GM13977 (cell line): ENCODE results near the gene CHMP6.
A peak's percentile ranks its signal among the peaks of the same experiment; 100 is the strongest.

Source experiments
- DNase-seq: peaks from one replicate; pipeline ENCODE4 v3.0.0; 2012; ENCODE audit warnings: low spot score
- CTCF ChIP-seq: IDR thresholded peaks from 2 replicates; pipeline ENCODE4 v1.5.1; 2012; ENCODE audit warnings: mild to moderate bottlenecking, control low read depth; ENCODE audit not compliant: insufficient read depth; ENCODE audit errors: extremely low read depth, missing control alignments
- in situ Hi-C: fragments of 300-500 bp; cut with MboI; formaldehyde crosslinking; loops from one replicate; pipeline ENCODE4 v1.12.0; 2022; ENCODE audit warnings: low sequenced_read_pairs, low pct_unique_long_range_greater_than_20kb, mixed read lengths, inconsistent platforms; ENCODE audit not compliant: unreplicated experiment

Gene CHMP6

GRCh38 chr17:80991645-80992076, at the start of gene CHMP6:
Gene CHMP6, plus strand, starts transcription at chr17:80991841. Its CDS starts 78 bp downstream, at chr17:80991919.
- peak; percentile 95 for DNase-seq
- in situ Hi-C loops, result no loop called here

GRCh38 chr17:80942423-80943345, 49.0 kb upstream of the CHMP6 start:
- DNase-seq, result no peak
- no peak for TF ChIP-seq CTCF
- in situ Hi-C loops, result no loop called here

More at GRCh38 chr17:80991645-80992076, at the start of gene CHMP6:
- no peak for TF ChIP-seq CTCF

GRCh38 chr17:80943346-80944145, 48.1 kb upstream of the CHMP6 start:
- no peak for TF ChIP-seq CTCF
- in situ Hi-C loops, result no loop called here
- DNase-seq, result no peak

- no peak for TF ChIP-seq CTCF
- in situ Hi-C loops, result no loop called here
Measured at GRCh38 chr17:80944326-80944725, 47.3 kb upstream of the CHMP6 start.

GRCh38 chr17:80945736-80946135, 45.9 kb upstream of the CHMP6 start:
- TF ChIP-seq CTCF, result no peak
- in situ Hi-C loops, result no loop called here
- DNase-seq, result no peak

More at GRCh38 chr17:80944326-80944725, 47.3 kb upstream of the CHMP6 start:
- DNase-seq, result no peak

GRCh38 chr17:80946449-80946848, 45.2 kb upstream of the CHMP6 start:
- no peak for TF ChIP-seq CTCF
- in situ Hi-C loops, result no loop called here
- no peak for DNase-seq
